ENCODE measurements around the gene FREM1.

Gene FREM1

GRCh38 chr9:14687042-14687719 lies 223.0 kb downstream of the FREM1 start:
- TF ChIP-seq CTBP1 (IDR thresholded peaks at IDR 0.05; ENCODE audit: borderline replicate concordance) (no peak), LEF1 (IDR thresholded peaks at IDR 0.05; ENCODE audit: borderline replicate concordance) (no peak), L3MBTL2 (conservative IDR thresholded peaks at IDR 0.05) (no peak), ARNT (IDR thresholded peaks at IDR 0.05) (no peak), FOXK2 (IDR thresholded peaks at IDR 0.05) (no peak), BHLHE40 (IDR thresholded peaks at IDR 0.05; ENCODE audit: borderline replicate concordance) (no peak), TARDBP (IDR thresholded peaks at IDR 0.05) (no peak), HDGF (IDR thresholded peaks at IDR 0.05; ENCODE audit: borderline replicate concordance) (no peak), PKNOX1 (IDR thresholded peaks at IDR 0.05) (no peak), ZNF384 (IDR thresholded peaks at IDR 0.05) (no peak), FOXA1 (IDR thresholded peaks at IDR 0.05) (no peak), ELF4 (IDR thresholded peaks at IDR 0.05) (no peak), SP1 (IDR thresholded peaks at IDR 0.05) (no peak), FOXM1 (IDR thresholded peaks at IDR 0.05; ENCODE audit: borderline replicate concordance) (no peak), SUZ12 (IDR thresholded peaks at IDR 0.05) (no peak), NFRKB (IDR thresholded peaks at IDR 0.05) (no peak)
- CTCF ChIA-PET: interaction anchor here (0.6 kb wide), 1 partner anchor 1763 kb away, joined by 4 read pairs; no protein-coding TSS in a partner anchor
- POLR2A ChIA-PET: no interaction called here
- DNase-seq (ENCODE audit: extremely low spot score): no peak

GRCh38 chr9:14686168-14686567 lies 224.1 kb downstream of the FREM1 start:
- ChIA-PET CTCF (no interaction called here), POLR2A (no interaction called here)
- TF ChIP-seq SP1 (IDR thresholded peaks at IDR 0.05) (no peak), ARNT (IDR thresholded peaks at IDR 0.05) (no peak), HDGF (IDR thresholded peaks at IDR 0.05; ENCODE audit: borderline replicate concordance) (no peak), ZNF384 (IDR thresholded peaks at IDR 0.05) (no peak), FOXM1 (IDR thresholded peaks at IDR 0.05; ENCODE audit: borderline replicate concordance) (no peak)
- no peak for DNase-seq (ENCODE audit: extremely low spot score)

All from HEK293T (cell line).